Umbilical cord (tissue), 2 donors: Measurements from ENCODE around the gene ZNF275. TPM values are rescaled to one million over a fixed set of nuclear protein-coding genes. Genes with fewer than 3 reads are reported as not detected.
"Not testable (repeated sequence)": the region's sequence is repeated elsewhere in the genome, so short reads cannot be mapped to it uniquely, and the experiment has no call there.

Source experiments
- DNase-seq: peaks from one replicate; pipeline ENCODE4 v3.0.0-alpha.2; 2015; ENCODE audit warnings: low spot score
- total RNA-seq: library from RNA; depleted of rRNA; stranded (reverse); fragments of >200 nt; gene quantifications from one replicate; pipeline ENCODE4 v1.2.3, GENCODE V29; 2014; ENCODE audit warnings: low replicate concordance; ENCODE audit not compliant: insufficient read depth

Gene ZNF275
- total RNA-seq, 1 donor from 2014 or later, result 7.7 TPM

GRCh38 chrX:153319295-153320046 lies 14.5 kb upstream of the ZNF275 start:
- no peak for DNase-seq

GRCh38 chrX:153320047-153320443 lies 13.9 kb upstream of the ZNF275 start:
- DNase-seq, result not testable (repeated sequence)

GRCh38 chrX:153320555-153321184 lies 13.3 kb upstream of the ZNF275 start:
- DNase-seq, result peak; percentile 22

- DNase-seq, result no peak
Observed at GRCh38 chrX:153321381-153322124, 12.4 kb upstream of the ZNF275 start, which contains the start of gene PNMA6F. Gene PNMA6F (minus strand): TSS chrX:153321767. CDS start chrX:153320674, 1,093 bp downstream.

GRCh38 chrX:153327561-153327960 lies 6.4 kb upstream of the ZNF275 start:
- no peak for DNase-seq

- peak; percentile 23 for DNase-seq
Observed at GRCh38 chrX:153333266-153333665, 687 bp upstream of the ZNF275 start.

GRCh38 chrX:153334654-153335295 lies 822 bp downstream of the ZNF275 start:
- no peak for DNase-seq

- no peak for DNase-seq
Observed at GRCh38 chrX:153336121-153336894, 2.4 kb downstream of the ZNF275 start.

GRCh38 chrX:153336988-153337387 lies 3.0 kb downstream of the ZNF275 start:
- DNase-seq, result no peak

GRCh38 chrX:153338836-153339235 lies 4.9 kb downstream of the ZNF275 start:
- DNase-seq, result no peak

- no peak for DNase-seq
Observed at GRCh38 chrX:153339662-153340061, 5.7 kb downstream of the ZNF275 start.

GRCh38 chrX:153340111-153340510 lies 6.2 kb downstream of the ZNF275 start:
- no peak for DNase-seq

- peak; percentile 63 for DNase-seq
Observed at GRCh38 chrX:153342762-153343558, 9.0 kb downstream of the ZNF275 start.

GRCh38 chrX:153343674-153344073 lies 9.7 kb downstream of the ZNF275 start:
- DNase-seq, result no peak

GRCh38 chrX:153347530-153347929 lies 13.6 kb downstream of the ZNF275 start:
- no peak for DNase-seq

GRCh38 chrX:153348421-153348820 lies 14.5 kb downstream of the ZNF275 start:
- no peak for DNase-seq

- DNase-seq, result no peak
Observed at GRCh38 chrX:153349952-153350351, 16.0 kb downstream of the ZNF275 start.

GRCh38 chrX:153351981-153352380 lies 18.0 kb downstream of the ZNF275 start:
- DNase-seq, result no peak

GRCh38 chrX:153352858-153353257 lies 18.9 kb downstream of the ZNF275 start:
- no peak for DNase-seq

- DNase-seq, result no peak
Observed at GRCh38 chrX:153353416-153353815, 19.5 kb downstream of the ZNF275 start.
